GM12878 (cell line): ENCODE results near the gene LMAN2. TPM values are rescaled to one million over a fixed set of nuclear protein-coding genes. Genes with fewer than 3 reads are reported as not detected.

ENCODE experiments used
- ATF7 ChIP-seq: fragments of 450-650 bp; IDR thresholded peaks from 2 replicates; pipeline ENCODE4 v1.6.1; 2016; ENCODE audit warnings: low read depth, mild to moderate bottlenecking
- BACH1 ChIP-seq: fragments of 450-650 bp; IDR thresholded peaks from 2 replicates; pipeline ENCODE4 v1.6.1; 2017; ENCODE audit warnings: mild to moderate bottlenecking, borderline replicate concordance
- BHLHE40 ChIP-seq, 2 experiments: fragments of 450-650 bp in 1 of 2; IDR thresholded peaks; 2 replicates each; pipeline ENCODE4 v1.6.1; 2011 to 2017; ENCODE audit warnings: low read depth in 2 of 2, borderline replicate concordance in 1 of 2, improper control_type of control experiment in 1 of 2, low read length in 1 of 2, mild to moderate bottlenecking in 1 of 2
- CBFB ChIP-seq: IDR thresholded peaks from 2 replicates; pipeline ENCODE4 v1.6.1; 2016; ENCODE audit warnings: antibody characterized with exemption, low read depth
- FOXK2 ChIP-seq: fragments of 450-650 bp; IDR thresholded peaks from 2 replicates; pipeline ENCODE4 v1.6.1; 2017; ENCODE audit warnings: mild to moderate bottlenecking, moderate library complexity
- GABPA ChIP-seq: IDR thresholded peaks from 2 replicates; pipeline ENCODE4 v1.6.1; 2014; ENCODE audit warnings: antibody characterized with exemption, low read depth, mild to moderate bottlenecking, inconsistent platforms
- HDGF ChIP-seq: fragments of 450-650 bp; IDR thresholded peaks from 2 replicates; pipeline ENCODE4 v1.6.1; 2016; ENCODE audit warnings: antibody characterized with exemption
- IKZF1 ChIP-seq: fragments of 450-650 bp; conservative IDR thresholded peaks from 2 replicates; pipeline ENCODE4 v1.6.1; 2017; ENCODE audit warnings: antibody characterized with exemption, mild to moderate bottlenecking
- IKZF2 ChIP-seq, 2 experiments: fragments of 450-650 bp; IDR thresholded peaks; 2 replicates each; pipeline ENCODE4 v1.6.1; 2017; ENCODE audit warnings: mild to moderate bottlenecking in 2 of 2, moderate library complexity in 2 of 2
- IRF5 ChIP-seq: fragments of 450-650 bp; IDR thresholded peaks from 2 replicates; pipeline ENCODE4 v1.6.1; 2017; ENCODE audit warnings: borderline replicate concordance
- JUND ChIP-seq: IDR thresholded peaks from 2 replicates; pipeline ENCODE4 v1.6.1; 2012; ENCODE audit warnings: low read depth, mild to moderate bottlenecking, low read length, improper control_type of control experiment, moderate library complexity
- KLF5 ChIP-seq: fragments of 450-650 bp; IDR thresholded peaks from 2 replicates; pipeline ENCODE4 v1.6.1; 2014; ENCODE audit warnings: mild to moderate bottlenecking; ENCODE audit not compliant: partially characterized antibody
- MEF2A ChIP-seq: IDR thresholded peaks from 2 replicates; pipeline ENCODE4 v1.6.1; 2011; ENCODE audit warnings: low read depth, mild to moderate bottlenecking, low read length, moderate library complexity; ENCODE audit not compliant: insufficient read depth
- MLLT1 ChIP-seq: fragments of 450-650 bp; IDR thresholded peaks from 2 replicates; pipeline ENCODE4 v1.6.1; 2016; ENCODE audit warnings: mild to moderate bottlenecking
- MYB ChIP-seq: fragments of 150-350 bp; IDR thresholded peaks from 2 replicates; pipeline ENCODE4 v1.6.1; 2014; ENCODE audit warnings: mild to moderate bottlenecking, low read depth, low read length, borderline replicate concordance
- NBN ChIP-seq: fragments of 450-650 bp; IDR thresholded peaks from 2 replicates; pipeline ENCODE4 v1.6.1; 2016
- POLR2AphosphoS2 ChIP-seq: IDR thresholded peaks from 2 replicates; pipeline ENCODE4 v1.6.1; 2011; ENCODE audit warnings: low read depth, mild to moderate bottlenecking, low read length, improper control_type of control experiment, moderate library complexity
- RAD51 ChIP-seq: fragments of 450-650 bp; IDR thresholded peaks from 2 replicates; pipeline ENCODE4 v1.6.1; 2016; ENCODE audit warnings: moderate library complexity, mild to moderate bottlenecking, inconsistent platforms
- SKIL ChIP-seq: fragments of 450-650 bp; IDR thresholded peaks from 2 replicates; pipeline ENCODE4 v1.6.1; 2017; ENCODE audit warnings: mild to moderate bottlenecking, low read depth, inconsistent platforms; ENCODE audit not compliant: poor library complexity, severe bottlenecking
- SMAD5 ChIP-seq: IDR thresholded peaks from 2 replicates; pipeline ENCODE4 v1.6.1; 2016; ENCODE audit warnings: antibody characterized with exemption, low read depth
- SP1 ChIP-seq: IDR thresholded peaks from one replicate; pipeline ENCODE4 v1.6.1; 2011; ENCODE audit warnings: low read depth, low read length
- TCF7 ChIP-seq: IDR thresholded peaks from 2 replicates; pipeline ENCODE4 v1.6.1; 2014; ENCODE audit warnings: antibody characterized with exemption, borderline replicate concordance
- ZNF217 ChIP-seq: fragments of 450-650 bp; IDR thresholded peaks from 2 replicates; pipeline ENCODE4 v1.6.1; 2017; ENCODE audit warnings: antibody characterized with exemption, mild to moderate bottlenecking
- ZZZ3 ChIP-seq: IDR thresholded peaks from 2 replicates; pipeline ENCODE4 v1.6.1; 2011; ENCODE audit warnings: low read depth; ENCODE audit not compliant: control insufficient read depth, insufficient read length
- polyA plus RNA-seq, 11 experiments: library from polyadenylated mRNA; depleted of rRNA in 4 of 11; unstranded in 6 of 11; stranded (reverse) in 5 of 11; fragments of >200 nt; fragmentation: Nextera tagmentation in 4 of 11; fragmentation: Illumina TruSeq in 1 of 11; extraction: Ambion mirVana in 4 of 11; extraction: Trizol in 1 of 11; gene quantifications; 1 replicate in 1 of 11; 2 replicates in 10 of 11; pipeline versions ENCODE4 v1.2.1 to v1.2.3, GENCODE V29; 2011 to 2016; ENCODE audit warnings: inconsistent platforms in 2 of 11, missing spikeins in 2 of 11, low read depth in 1 of 11
- total RNA-seq, 4 experiments: library from RNA; depleted of rRNA in 3 of 4; stranded (reverse); fragments of >200 nt in 3 of 4; fragmentation: Illumina TruSeq in 1 of 4; extraction: Trizol in 1 of 4; gene quantifications; 2 replicates each; pipeline versions ENCODE4 v1.2.1 to v1.2.3, GENCODE V29; 2013 to 2021

Gene LMAN2
- total and polyA plus RNA-seq, 10 of the 15 experiments (the other 5 are each of a cell fraction or from before 2014, with no cell fraction given) = 2.4 to 264 (median 147) TPM

GRCh38 chr5:177357459-177358351, 6.2 kb upstream of the LMAN2 start, which contains the start of gene RGS14 (continued):
- TF ChIP-seq IKZF1 (peak; percentile 91), BACH1 (peak; percentile 18; the same call in 1 of the 2 replicates), IRF5 (peak; percentile 78), NBN (peak; percentile 98), RAD51 (no peak), POLR2AphosphoS2 (no peak), SKIL (peak; percentile 26), MYB (no peak), JUND (no peak), TCF7 (no peak), MLLT1 (peak; percentile 92), FOXK2 (peak; percentile 52; the same call in 1 of the 2 replicates), ATF7 (peak; percentile 78), GABPA (no peak), ZZZ3 (no peak), BHLHE40 (IDR thresholded peaks at IDR 0.05; ENCODE audit: borderline replicate concordance in 1 of 2, low read depth in 2 of 2, low read length in 1 of 2) (peak; percentile 90 to 94; a peak in 3 of 4 replicates), KLF5 (peak; percentile 55), HDGF (peak; percentile 96), SMAD5 (no peak), CBFB (peak; percentile 89), IKZF2 (IDR thresholded peaks at IDR 0.05) (peak; percentile 77 to 87), ZNF217 (no peak), MEF2A (peak; percentile 52; the same call in 1 of the 2 replicates), SP1 (peak; percentile 75)
